H9 (cell line): ENCODE results near the gene ADAM11. TPM values are rescaled to one million over a fixed set of nuclear protein-coding genes. Genes with fewer than 3 reads are reported as not detected.

Experiments used
- DNase-seq: peaks from one replicate; pipeline ENCODE4 v3.0.0-alpha.2; 2017
- H2AFZ ChIP-seq: one replicate; pipeline ENCODE4 v1.6.1; 2013; ENCODE audit warnings: mild to moderate bottlenecking, low read length, control low read depth, moderate library complexity
- H2AK5ac ChIP-seq: 2 replicates; pipeline ENCODE4 v1.6.1; 2013; ENCODE audit warnings: low read length, control low read depth, mixed read lengths; ENCODE audit not compliant: insufficient read length
- H2BK120ac ChIP-seq: one replicate; pipeline ENCODE4 v1.6.1; 2013; ENCODE audit warnings: low read depth, mild to moderate bottlenecking, low read length, control low read depth, inconsistent platforms; ENCODE audit not compliant: poor library complexity, severe bottlenecking
- H2BK12ac ChIP-seq: 2 replicates; pipeline ENCODE4 v1.6.1; 2013; ENCODE audit warnings: low read length, control low read depth, mixed read lengths, low read depth; ENCODE audit not compliant: insufficient read length
- H2BK15ac ChIP-seq: 2 replicates; pipeline ENCODE4 v1.6.1; 2013; ENCODE audit warnings: low read depth, low read length, control low read depth
- H2BK20ac ChIP-seq: one replicate; pipeline ENCODE4 v1.6.1; 2013; ENCODE audit warnings: low read depth, mild to moderate bottlenecking, low read length, control low read depth, inconsistent platforms; ENCODE audit not compliant: poor library complexity, severe bottlenecking
- H2BK5ac ChIP-seq: 2 replicates; pipeline ENCODE4 v1.6.1; 2013; ENCODE audit warnings: low read length, control low read depth, mixed read lengths; ENCODE audit not compliant: insufficient read length
- H3K14ac ChIP-seq: 2 replicates; pipeline ENCODE4 v1.6.1; 2013; ENCODE audit warnings: low read length, control low read depth; ENCODE audit not compliant: insufficient read depth
- H3K18ac ChIP-seq: 2 replicates; pipeline ENCODE4 v1.6.1; 2013; ENCODE audit warnings: low read depth, mild to moderate bottlenecking, mixed read lengths, low read length, control low read depth; ENCODE audit not compliant: insufficient read length
- H3K23ac ChIP-seq: 2 replicates; pipeline ENCODE4 v1.6.1; 2013; ENCODE audit warnings: low read length, control low read depth, mixed read lengths, low read depth; ENCODE audit not compliant: insufficient read length
- H3K23me2 ChIP-seq: 2 replicates; pipeline ENCODE4 v1.6.1; 2013; ENCODE audit warnings: low read depth, mild to moderate bottlenecking, mixed read lengths, low read length, control low read depth; ENCODE audit not compliant: insufficient read length, poor library complexity, severe bottlenecking
- H3K27ac ChIP-seq: 2 replicates; pipeline ENCODE4 v1.5.1; 2013; ENCODE audit warnings: low read length, control low read depth, mixed read lengths, low read depth; ENCODE audit not compliant: insufficient read length
- H3K27me3 ChIP-seq: 2 replicates; pipeline ENCODE4 v1.6.1; 2013; ENCODE audit warnings: low read length, control low read depth, inconsistent platforms; ENCODE audit not compliant: insufficient read depth
- H3K4ac ChIP-seq: 2 replicates; pipeline ENCODE4 v1.6.1; 2013; ENCODE audit warnings: low read depth, mild to moderate bottlenecking, control low read depth, inconsistent platforms, low read length, moderate library complexity
- H3K4me1 ChIP-seq: 2 replicates; pipeline ENCODE4 v1.6.1; 2013; ENCODE audit warnings: low read length, control low read depth, inconsistent platforms; ENCODE audit not compliant: insufficient read depth
- H3K4me2 ChIP-seq: 2 replicates; pipeline ENCODE4 v1.6.1; 2013; ENCODE audit warnings: low read length, control low read depth, mixed read lengths; ENCODE audit not compliant: insufficient read length, insufficient read depth
- H3K56ac ChIP-seq: 2 replicates; pipeline ENCODE4 v1.6.1; 2013; ENCODE audit warnings: low read depth, mild to moderate bottlenecking, mixed read lengths, low read length, control low read depth; ENCODE audit not compliant: insufficient read length
- H3K79me1 ChIP-seq: 2 replicates; pipeline ENCODE4 v1.6.1; 2013; ENCODE audit warnings: low read depth, mild to moderate bottlenecking, moderate library complexity, low read length, control low read depth, inconsistent platforms; ENCODE audit not compliant: insufficient read depth, poor library complexity, severe bottlenecking
- H3K79me2 ChIP-seq: 2 replicates; pipeline ENCODE4 v1.6.1; 2013; ENCODE audit warnings: low read length, control low read depth, inconsistent platforms; ENCODE audit not compliant: insufficient read depth
- H3K9ac ChIP-seq: 2 replicates; pipeline ENCODE4 v1.6.1; 2013; ENCODE audit warnings: low read length, control low read depth, mixed read lengths; ENCODE audit not compliant: insufficient read length; ENCODE audit errors: extremely low read depth
- H3K9me3 ChIP-seq: one replicate; pipeline ENCODE4 v1.6.1; 2013; ENCODE audit warnings: low read depth, low read length, inconsistent platforms; ENCODE audit not compliant: control insufficient read depth
- H3T11ph ChIP-seq: one replicate; pipeline ENCODE4 v1.6.1; 2013; ENCODE audit warnings: mild to moderate bottlenecking, low read length, control low read depth, inconsistent platforms
- H4K20me1 ChIP-seq: one replicate; pipeline ENCODE4 v1.6.1; 2013; ENCODE audit not compliant: control insufficient read depth, insufficient read length, insufficient read depth
- H4K5ac ChIP-seq: 2 replicates; pipeline ENCODE4 v1.6.1; 2013; ENCODE audit warnings: low read depth, mild to moderate bottlenecking, mixed read lengths, low read length, control low read depth; ENCODE audit not compliant: insufficient read length
- H4K8ac ChIP-seq: replicated peaks from 2 replicates; pipeline ENCODE4 v1.6.1; 2013; ENCODE audit warnings: low read length, control low read depth, mixed read lengths, low read depth; ENCODE audit not compliant: insufficient read length
- H4K91ac ChIP-seq: 2 replicates; pipeline ENCODE4 v1.6.1; 2013; ENCODE audit warnings: low read depth, mild to moderate bottlenecking, moderate library complexity, mixed read lengths, low read length, control low read depth; ENCODE audit not compliant: insufficient read length
- H3K27ac Mint-ChIP-seq, 3 experiments: 2 replicates in 2 of 3; 3 replicates in 1 of 3; pipeline ENCODE4 v1.8.0; 2020 to 2021; ENCODE audit warnings: mixed read lengths in 3 of 3, mild to moderate bottlenecking in 1 of 3, moderate library complexity in 1 of 3
- H3K27me3 Mint-ChIP-seq: 2 replicates; pipeline ENCODE4 v1.8.0; 2021; ENCODE audit warnings: low read depth, mild to moderate bottlenecking, moderate library complexity, mixed read lengths
- H3K36me3 Mint-ChIP-seq, 3 experiments: 2 replicates in 2 of 3; 3 replicates in 1 of 3; pipeline ENCODE4 v1.8.0; 2020 to 2021; ENCODE audit warnings: low read depth in 3 of 3, mixed read lengths in 3 of 3; ENCODE audit not compliant: insufficient read depth in 1 of 3
- H3K4me1 Mint-ChIP-seq, 2 experiments: 2 replicates each; pipeline ENCODE4 v1.8.0; 2020; ENCODE audit warnings: mixed read lengths in 2 of 2
- H3K4me3 Mint-ChIP-seq, 2 experiments: 2 replicates in 1 of 2; 3 replicates in 1 of 2; pipeline ENCODE4 v1.8.0; 2020 to 2021; ENCODE audit warnings: mild to moderate bottlenecking in 2 of 2, mixed read lengths in 2 of 2, moderate library complexity in 1 of 2
- H3K9me3 Mint-ChIP-seq, 2 experiments: 2 replicates in 1 of 2; 3 replicates in 1 of 2; pipeline ENCODE4 v1.8.0; 2020; ENCODE audit warnings: mild to moderate bottlenecking in 2 of 2, mixed read lengths in 2 of 2, moderate library complexity in 1 of 2
- CTCF ChIP-seq: fragments of 200-600 bp; sonication (generic); conservative IDR thresholded peaks from 3 replicates; pipeline ENCODE4 v1.8.0; 2021; ENCODE audit warnings: antibody characterized with exemption, mild to moderate bottlenecking
- WGBS: extraction: QIAGEN DNeasy Blood & Tissue Kit; methylation state at CpG from one replicate; pipeline ENCODE4 v1.1.7; 2013; ENCODE audit warnings: missing lambda C conversion rate, low lambda C conversion rate, mixed read lengths; ENCODE audit not compliant: insufficient read length; ENCODE audit errors: extremely low coverage; 5-methylcytosine and 5-hydroxymethylcytosine counted together
- total RNA-seq: library from RNA; stranded (reverse); gene quantifications from 2 replicates; pipeline ENCODE4 v1.2.1, GENCODE V29; 2021

Gene ADAM11
- total RNA-seq, 1 experiment from 2014 or later, result 4.6 TPM

DNA sequence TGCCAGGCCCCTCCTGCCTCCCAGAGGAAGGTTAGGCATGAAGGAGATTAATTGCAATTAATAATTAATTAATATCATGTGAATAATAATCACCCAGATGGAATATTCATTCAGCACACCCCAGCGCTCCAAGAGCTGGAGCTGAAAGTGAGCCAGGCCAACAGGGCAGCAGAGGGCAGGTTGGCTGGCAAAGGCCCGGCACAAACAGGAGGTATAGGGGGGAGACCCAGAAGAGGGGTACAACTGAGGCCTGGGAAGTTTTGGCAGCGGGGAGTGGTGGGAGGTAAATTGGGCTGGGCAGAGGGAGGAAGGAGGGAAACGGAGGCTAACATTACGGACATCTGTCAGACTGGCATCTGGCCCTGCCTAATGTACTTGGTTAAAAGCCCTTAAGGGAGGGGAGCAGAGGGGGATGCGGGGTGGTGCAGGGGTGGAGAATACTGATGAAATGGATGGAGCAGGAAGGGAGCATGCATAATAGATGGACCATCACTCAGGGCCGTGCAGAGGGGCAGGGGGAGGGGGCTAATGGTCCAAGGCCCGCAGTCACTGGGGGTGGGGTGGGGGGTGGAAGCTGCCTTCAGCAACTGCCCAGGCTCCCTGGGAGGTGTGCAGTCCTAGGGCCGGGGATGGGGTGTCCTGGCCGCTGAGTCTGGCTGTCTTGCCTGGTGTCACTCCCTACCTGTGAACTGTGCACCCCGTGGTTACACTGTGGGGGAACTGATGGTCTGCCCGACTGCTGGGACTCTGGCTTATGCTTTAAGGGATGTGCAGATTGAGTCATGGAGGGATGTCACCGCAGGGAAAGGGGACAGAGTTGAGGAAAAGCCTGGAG, 1.9 kb downstream of the ADAM11 start:
- H2AFZ ChIP-seq, result no peak overlapping the region
- H3K4me1 ChIP-seq, result no peaks in the 10 kb centered on the region
- no peak overlapping the region for H2BK120ac ChIP-seq
- H2BK5ac ChIP-seq, result no peak overlapping the region
- H2BK15ac ChIP-seq, result no peak overlapping the region
- H3K23ac ChIP-seq, result no peak overlapping the region
- H3K14ac ChIP-seq, result no peak overlapping the region
- no peak for TF ChIP-seq CTCF
- H4K20me1 ChIP-seq, result no peaks in the 10 kb centered on the region
- no peaks in the 10 kb centered on the region for H3K9me3 ChIP-seq
- no peaks in the 10 kb centered on the region for H3K36me3 Mint-ChIP-seq
- no peak overlapping the region for H4K91ac ChIP-seq
- H4K8ac ChIP-seq, result no peak overlapping the region
- no CpG with 5 or more reads among the region's 13 CpGs for whole genome bisulfite sequencing
- H3K18ac ChIP-seq, result no peak overlapping the region
- H3K27me3 Mint-ChIP-seq, result peaks cover 74% of the 10 kb centered on the region
- peaks cover 7% of the 10 kb centered on the region for H3K23me2 ChIP-seq
- H3K27me3 ChIP-seq, result peaks cover 19% of the 10 kb centered on the region
- H4K5ac ChIP-seq, result no peak overlapping the region
- no peaks in the 10 kb centered on the region; a peak in 1 of 5 replicates for H3K9me3 Mint-ChIP-seq
- peaks cover 2 to 10% of the 10 kb centered on the region in 2 experiments; a peak in 2 of 4 replicates for H3K4me1 Mint-ChIP-seq
- peak overlapping the region in 1 of 2 experiments; percentile 65; a peak in 3 of 5 replicates for H3K4me3 Mint-ChIP-seq
- H3K27ac Mint-ChIP-seq, result no peak overlapping the region
- no peak overlapping the region for H3K4ac ChIP-seq
- no peak overlapping the region for H3K56ac ChIP-seq
- no peaks in the 10 kb centered on the region for H3K79me1 ChIP-seq
- DNase-seq, result peak; percentile 31
- H3K4me2 ChIP-seq, result no peak overlapping the region
- no peak overlapping the region for H3T11ph ChIP-seq
- no peaks in the 10 kb centered on the region for H3K79me2 ChIP-seq
- no peak overlapping the region for H2BK20ac ChIP-seq
- no peak overlapping the region for H3K27ac ChIP-seq
- no peak overlapping the region for H2AK5ac ChIP-seq
- no peak overlapping the region for H3K9ac ChIP-seq
- no peak overlapping the region for H2BK12ac ChIP-seq
